GM10266 (cell line): ENCODE data around the gene CCNF.
A peak's percentile ranks its signal among the peaks of the same experiment; 100 is the strongest.
"Not testable (repeated sequence)": the region's sequence is repeated elsewhere in the genome, so short reads cannot be mapped to it uniquely, and the experiment has no call there.

Experiments used
- DNase-seq: peaks from one replicate; pipeline ENCODE4 v3.0.0; 2012; ENCODE audit errors: extremely low spot score
- CTCF ChIP-seq: IDR thresholded peaks from 2 replicates; pipeline ENCODE4 v1.5.1; 2012; ENCODE audit warnings: mild to moderate bottlenecking, low read depth; ENCODE audit not compliant: control insufficient read depth, insufficient read depth; ENCODE audit errors: missing control alignments

CCNF gene

GRCh38 chr16:2429034-2429770 lies at the start of gene CCNF:
Gene CCNF, plus strand, starts transcription at chr16:2429447. Its CDS starts 35 bp downstream, at chr16:2429482.
- TF ChIP-seq CTCF: no peak
- peak; percentile 100 for DNase-seq

DNA sequence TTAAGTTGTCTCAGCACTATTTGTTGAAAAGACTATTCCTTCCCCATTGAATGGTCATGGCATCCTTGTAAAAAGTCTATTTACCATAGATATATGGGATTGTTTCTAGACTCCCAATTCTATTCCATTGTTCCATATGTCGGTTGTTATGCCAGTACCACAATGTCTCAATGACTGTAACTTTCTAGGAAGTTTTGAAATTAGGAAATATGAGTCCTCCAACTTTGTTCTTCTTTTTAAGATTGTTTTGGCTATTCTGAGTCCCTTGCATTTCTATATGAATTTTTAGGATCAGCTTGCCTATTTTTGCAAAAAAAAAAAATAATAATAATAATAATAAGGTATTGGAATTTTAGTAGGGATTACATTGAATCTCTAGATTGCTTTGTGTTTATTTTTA lies 45.7 kb upstream of the CCNF start:
- DNase-seq: no peak
- TF ChIP-seq CTCF: no peak

DNA sequence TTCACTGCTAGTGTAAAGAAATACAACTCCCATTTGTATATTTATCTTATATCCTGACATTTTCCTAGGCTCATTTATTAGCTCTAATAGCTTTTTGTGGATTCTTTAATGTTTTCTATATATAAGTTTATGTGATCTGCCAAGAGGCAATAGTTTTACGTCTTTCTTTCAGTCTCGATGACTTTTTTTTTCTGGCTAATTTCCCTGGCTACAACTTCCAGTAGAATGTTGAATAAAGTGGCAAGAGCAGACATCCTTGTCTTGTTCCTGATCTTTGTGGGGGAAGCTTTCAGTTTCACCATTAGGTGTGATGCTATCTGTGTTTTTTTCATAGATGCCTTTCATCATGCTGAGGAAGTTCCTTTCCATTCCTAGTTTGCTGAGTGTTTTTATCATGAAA lies 44.8 kb upstream of the CCNF start:
- no peak for DNase-seq
- no peak for TF ChIP-seq CTCF

- DNase-seq: no peak
Measured at GRCh38 chr16:2385190-2385836, 43.9 kb upstream of the CCNF start.

GRCh38 chr16:2385982-2386381 lies 43.3 kb upstream of the CCNF start:
- DNase-seq: not testable (repeated sequence)

More at GRCh38 chr16:2385190-2385836, 43.9 kb upstream of the CCNF start:
- TF ChIP-seq CTCF: no peak

GRCh38 chr16:2386990-2387389 lies 42.3 kb upstream of the CCNF start:
- no peak for DNase-seq
- no peak for TF ChIP-seq CTCF

GRCh38 chr16:2388139-2388874 lies 40.9 kb upstream of the CCNF start:
- no peak for DNase-seq

More at GRCh38 chr16:2388139-2388874, 40.9 kb upstream of the CCNF start:
- TF ChIP-seq CTCF: no peak
